IPS DF 6.9 (cell line): ENCODE results near the gene TMEM151B.

ENCODE experiments used
- DNase-seq: peaks from one replicate; pipeline ENCODE4 v3.0.0-alpha.2; 2013; ENCODE audit warnings: low read depth, low spot score
- H3K27ac ChIP-seq: one replicate; pipeline ENCODE4 v1.5.1; 2013; ENCODE audit warnings: low read length, control low read depth
- H3K27me3 ChIP-seq: 2 replicates; pipeline ENCODE4 v1.6.1; 2013; ENCODE audit warnings: mild to moderate bottlenecking, low read length; ENCODE audit not compliant: control insufficient read depth, insufficient read depth
- H3K36me3 ChIP-seq: 2 replicates; pipeline ENCODE4 v1.6.1; 2013; ENCODE audit warnings: low read length; ENCODE audit not compliant: control insufficient read depth, insufficient read depth
- H3K4me1 ChIP-seq: 2 replicates; pipeline ENCODE4 v1.6.1; 2013; ENCODE audit warnings: low read length; ENCODE audit not compliant: control insufficient read depth, insufficient read depth
- H3K4me3 ChIP-seq: 2 replicates; pipeline ENCODE4 v1.5.1; 2013; ENCODE audit warnings: mild to moderate bottlenecking, low read length
- H3K9me3 ChIP-seq: 2 replicates; pipeline ENCODE4 v1.6.1; 2013; ENCODE audit warnings: low read length, inconsistent platforms; ENCODE audit not compliant: control insufficient read depth, insufficient read depth
- WGBS: extraction: QIAGEN DNeasy Blood & Tissue Kit; methylation state at CpG from one replicate; pipeline ENCODE4 v1.1.7; 2013; ENCODE audit warnings: mixed read lengths, missing lambda C conversion rate; ENCODE audit not compliant: insufficient read length, insufficient coverage; 5-methylcytosine and 5-hydroxymethylcytosine counted together

Gene TMEM151B

DNA sequence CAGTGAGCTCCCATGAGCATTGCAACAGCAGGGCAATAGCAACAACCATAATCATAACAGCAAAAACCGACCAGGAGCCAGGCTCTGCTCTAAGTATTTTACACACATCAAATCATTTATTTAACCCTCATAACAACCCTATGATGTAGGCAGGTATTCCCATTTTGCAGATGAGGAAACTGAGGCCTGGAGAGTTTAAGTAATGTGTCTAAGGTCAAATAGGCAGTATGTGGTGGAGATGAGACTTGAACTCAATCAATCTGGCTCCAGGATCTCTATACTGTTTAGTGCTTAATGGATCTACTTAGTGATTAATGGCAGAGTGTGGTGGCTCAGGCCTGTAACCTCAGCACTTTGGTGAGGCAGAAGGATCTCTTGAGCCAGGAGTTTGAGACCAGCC lies 3.4 kb downstream of the TMEM151B start:
- Histone ChIP-seq H3K9me3 (no peaks in the 10 kb centered on the region), H3K36me3 (peaks cover 3% of the 10 kb centered on the region; the same call in 1 of the 2 replicates), H3K4me3 (no peak overlapping the region), H3K27ac (no peak overlapping the region), H3K27me3 (peaks cover 1% of the 10 kb centered on the region; the same call in 1 of the 2 replicates), H3K4me1 (peaks cover 12% of the 10 kb centered on the region)
- DNase-seq = no peak
- no CpG with 5 or more reads among the region's 1 CpG for WGBS

DNA sequence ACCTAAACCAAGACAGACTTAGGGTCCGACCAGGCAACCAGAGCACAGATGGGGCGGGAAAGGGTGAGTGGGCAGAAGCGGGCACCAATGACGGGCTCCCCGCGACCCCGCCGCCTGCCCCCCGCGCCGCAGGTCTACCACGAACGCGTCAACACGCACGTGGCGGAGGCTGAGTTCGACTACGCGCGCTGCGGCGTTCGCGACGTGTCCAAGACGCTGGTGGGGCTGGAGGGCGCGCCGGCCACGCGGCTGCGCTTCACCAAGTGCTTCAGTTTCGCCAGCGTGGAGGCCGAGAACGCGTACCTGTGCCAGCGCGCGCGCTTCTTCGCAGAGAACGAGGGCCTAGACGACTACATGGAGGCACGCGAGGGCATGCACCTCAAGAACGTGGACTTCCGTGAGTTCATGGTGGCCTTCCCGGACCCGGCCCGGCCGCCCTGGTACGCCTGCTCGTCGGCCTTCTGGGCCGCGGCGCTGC lies 5.1 kb downstream of the TMEM151B start:
- Histone ChIP-seq H3K27ac (no peak overlapping the region), H3K36me3 (peaks cover 3% of the 10 kb centered on the region; the same call in 1 of the 2 replicates), H3K4me1 (peaks cover 11% of the 10 kb centered on the region), H3K9me3 (no peaks in the 10 kb centered on the region), H3K4me3 (no peak overlapping the region), H3K27me3 (peaks cover 1% of the 10 kb centered on the region; the same call in 1 of the 2 replicates)
- no CpG with 5 or more reads among the region's 59 CpGs for WGBS
- no peak for DNase-seq

DNA sequence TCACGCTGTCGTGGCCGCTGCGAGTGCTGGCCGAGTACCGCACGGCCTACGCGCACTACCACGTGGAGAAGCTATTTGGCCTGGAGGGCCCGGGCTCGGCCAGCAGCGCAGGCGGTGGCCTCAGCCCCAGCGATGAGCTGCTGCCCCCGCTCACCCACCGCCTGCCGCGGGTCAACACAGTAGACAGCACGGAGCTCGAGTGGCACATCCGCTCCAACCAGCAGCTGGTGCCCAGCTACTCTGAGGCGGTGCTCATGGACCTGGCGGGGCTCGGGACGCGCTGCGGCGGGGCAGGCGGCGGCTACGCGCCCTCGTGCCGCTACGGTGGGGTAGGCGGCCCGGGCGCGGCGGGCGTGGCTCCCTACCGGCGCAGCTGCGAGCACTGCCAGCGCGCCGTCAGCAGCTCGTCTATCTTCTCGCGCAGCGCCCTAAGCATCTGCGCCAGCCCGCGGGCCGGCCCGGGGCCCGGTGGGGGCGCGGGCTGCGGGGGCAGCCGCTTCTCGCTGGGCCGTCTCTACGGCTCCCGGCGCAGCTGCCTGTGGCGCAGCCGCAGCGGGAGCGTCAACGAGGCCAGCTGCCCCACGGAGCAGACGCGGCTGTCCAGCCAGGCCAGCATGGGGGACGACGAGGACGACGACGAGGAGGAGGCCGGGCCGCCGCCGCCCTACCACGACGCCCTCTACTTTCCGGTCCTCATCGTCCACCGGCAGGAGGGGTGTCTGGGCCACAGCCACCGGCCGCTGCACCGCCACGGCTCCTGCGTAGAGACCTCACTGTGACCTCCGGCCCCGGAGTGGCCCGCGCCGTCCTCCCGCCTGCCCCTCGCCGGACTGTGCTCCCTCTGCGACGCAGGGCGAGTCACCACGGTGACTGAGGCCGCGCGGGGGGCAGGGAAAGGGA lies 5.7 kb downstream of the TMEM151B start:
- WGBS = no CpG with 5 or more reads among the region's 109 CpGs
- H3K36me3 ChIP-seq = peaks cover 3% of the 10 kb centered on the region; the same call in 1 of the 2 replicates
- peaks cover 11% of the 10 kb centered on the region for H3K4me1 ChIP-seq
- peaks cover 1% of the 10 kb centered on the region; the same call in 1 of the 2 replicates for H3K27me3 ChIP-seq
- no peak for DNase-seq
- H3K27ac ChIP-seq = no peak overlapping the region
- H3K9me3 ChIP-seq = no peaks in the 10 kb centered on the region
- no peak overlapping the region; the same call in 1 of the 2 replicates for H3K4me3 ChIP-seq

DNA sequence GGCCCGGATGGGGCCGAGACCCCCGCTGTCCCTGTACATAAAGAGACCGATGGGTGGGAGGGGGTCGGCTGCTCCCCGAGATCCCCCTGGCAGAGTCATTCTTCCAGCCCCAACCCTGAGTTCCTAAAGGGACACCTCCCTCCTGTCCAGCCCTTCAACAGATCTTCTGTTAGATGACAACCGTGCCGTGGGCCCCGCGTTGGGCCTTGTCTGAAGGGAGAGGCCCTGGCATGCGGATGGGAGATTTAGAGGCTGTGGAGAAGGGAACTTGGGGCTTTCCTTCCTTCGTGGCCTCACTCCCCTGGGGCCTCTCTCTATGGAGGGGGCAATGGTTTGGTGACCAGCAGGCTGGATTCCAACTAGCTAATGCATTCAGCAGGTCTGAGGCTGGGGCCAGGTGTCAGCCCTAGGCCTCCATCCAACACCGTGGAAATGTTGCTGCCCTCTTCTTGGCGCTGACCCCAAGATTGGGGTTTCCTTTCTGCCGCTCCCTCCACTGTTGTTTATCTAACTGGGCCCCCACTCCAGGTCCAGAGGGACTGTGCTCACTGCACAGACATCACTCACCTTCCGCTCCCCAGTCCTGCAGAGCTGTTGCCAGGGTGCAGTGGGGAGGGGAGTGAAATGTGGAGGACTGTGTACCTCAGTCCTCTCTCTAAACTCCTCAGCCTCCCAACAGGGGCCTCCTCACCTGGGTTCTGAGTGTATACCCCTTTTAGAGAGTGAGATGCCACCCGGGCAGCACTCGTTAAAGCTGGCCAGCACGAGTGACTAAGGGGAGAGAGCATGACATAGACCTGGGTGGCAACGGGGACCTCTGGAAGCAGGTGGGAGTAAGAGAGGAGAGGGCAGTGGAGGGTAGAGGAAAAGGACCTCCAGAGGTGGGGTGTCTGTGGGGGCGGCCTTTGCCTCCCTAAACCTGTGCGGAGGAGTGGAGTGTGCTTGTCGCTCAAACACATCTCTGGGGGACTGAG lies 6.7 kb downstream of the TMEM151B start:
- no peaks in the 10 kb centered on the region for H3K9me3 ChIP-seq
- peaks cover 3% of the 10 kb centered on the region; the same call in 1 of the 2 replicates for H3K36me3 ChIP-seq
- H3K4me3 ChIP-seq = no peak overlapping the region
- H3K27me3 ChIP-seq = peaks cover 1% of the 10 kb centered on the region; the same call in 1 of the 2 replicates
- no peak overlapping the region for H3K27ac ChIP-seq
- no peak for DNase-seq
- peaks cover 8% of the 10 kb centered on the region for H3K4me1 ChIP-seq
- no CpG with 5 or more reads among the region's 23 CpGs for WGBS

DNA sequence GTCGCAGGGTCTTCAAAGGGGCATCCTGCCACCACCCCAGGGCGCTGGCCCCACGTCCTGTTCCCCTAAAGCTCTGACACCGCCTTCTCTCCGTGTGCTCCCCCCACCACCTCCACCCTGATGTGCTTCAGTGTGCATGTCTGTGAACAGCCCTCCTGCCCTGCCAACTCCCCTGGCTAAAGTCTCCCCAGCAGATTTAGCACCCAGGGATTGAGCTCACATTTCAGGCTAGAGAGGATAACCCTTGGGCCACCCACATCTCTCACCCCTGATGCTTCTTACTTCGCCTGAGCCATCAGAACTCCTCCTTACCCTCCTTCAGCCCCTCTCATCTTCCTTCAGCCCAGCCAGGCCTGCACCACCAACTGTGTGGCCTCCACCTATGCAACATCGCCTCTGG lies 7.5 kb downstream of the TMEM151B start:
- H3K27ac ChIP-seq = no peak overlapping the region
- H3K4me1 ChIP-seq = peaks cover 8% of the 10 kb centered on the region
- WGBS = no CpG with 5 or more reads among the region's 7 CpGs
- H3K4me3 ChIP-seq = no peak overlapping the region
- H3K36me3 ChIP-seq = peaks cover 3% of the 10 kb centered on the region; the same call in 1 of the 2 replicates
- H3K27me3 ChIP-seq = peaks cover 1% of the 10 kb centered on the region; the same call in 1 of the 2 replicates
- H3K9me3 ChIP-seq = no peaks in the 10 kb centered on the region
- no peak for DNase-seq

DNA sequence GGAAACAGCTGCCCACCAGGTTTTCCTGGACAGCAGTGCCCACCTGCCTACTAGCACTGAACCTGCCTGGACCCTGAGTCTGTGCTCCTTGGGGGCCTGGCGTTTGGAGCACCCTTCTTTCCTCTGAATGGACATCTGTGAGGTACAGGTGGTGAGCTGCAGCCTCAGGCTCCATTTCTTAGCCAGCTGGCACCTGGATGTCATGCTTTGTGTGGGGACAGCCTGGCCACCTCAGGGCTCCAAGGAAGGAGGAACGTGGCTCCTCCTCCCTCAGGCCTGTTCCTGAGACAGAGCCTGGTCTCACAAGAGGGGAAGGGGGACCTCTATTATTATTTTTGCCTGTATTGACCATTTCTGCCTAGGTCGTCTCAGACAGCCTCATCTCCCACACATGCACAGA lies 8.1 kb downstream of the TMEM151B start:
- Histone ChIP-seq H3K4me3 (no peak overlapping the region), H3K4me1 (peaks cover 8% of the 10 kb centered on the region), H3K9me3 (no peaks in the 10 kb centered on the region), H3K27ac (no peak overlapping the region), H3K27me3 (peaks cover 3% of the 10 kb centered on the region; the same call in 1 of the 2 replicates), H3K36me3 (peaks cover 3% of the 10 kb centered on the region; the same call in 1 of the 2 replicates)
- no CpG with 5 or more reads among the region's 3 CpGs for WGBS
- no peak for DNase-seq

DNA sequence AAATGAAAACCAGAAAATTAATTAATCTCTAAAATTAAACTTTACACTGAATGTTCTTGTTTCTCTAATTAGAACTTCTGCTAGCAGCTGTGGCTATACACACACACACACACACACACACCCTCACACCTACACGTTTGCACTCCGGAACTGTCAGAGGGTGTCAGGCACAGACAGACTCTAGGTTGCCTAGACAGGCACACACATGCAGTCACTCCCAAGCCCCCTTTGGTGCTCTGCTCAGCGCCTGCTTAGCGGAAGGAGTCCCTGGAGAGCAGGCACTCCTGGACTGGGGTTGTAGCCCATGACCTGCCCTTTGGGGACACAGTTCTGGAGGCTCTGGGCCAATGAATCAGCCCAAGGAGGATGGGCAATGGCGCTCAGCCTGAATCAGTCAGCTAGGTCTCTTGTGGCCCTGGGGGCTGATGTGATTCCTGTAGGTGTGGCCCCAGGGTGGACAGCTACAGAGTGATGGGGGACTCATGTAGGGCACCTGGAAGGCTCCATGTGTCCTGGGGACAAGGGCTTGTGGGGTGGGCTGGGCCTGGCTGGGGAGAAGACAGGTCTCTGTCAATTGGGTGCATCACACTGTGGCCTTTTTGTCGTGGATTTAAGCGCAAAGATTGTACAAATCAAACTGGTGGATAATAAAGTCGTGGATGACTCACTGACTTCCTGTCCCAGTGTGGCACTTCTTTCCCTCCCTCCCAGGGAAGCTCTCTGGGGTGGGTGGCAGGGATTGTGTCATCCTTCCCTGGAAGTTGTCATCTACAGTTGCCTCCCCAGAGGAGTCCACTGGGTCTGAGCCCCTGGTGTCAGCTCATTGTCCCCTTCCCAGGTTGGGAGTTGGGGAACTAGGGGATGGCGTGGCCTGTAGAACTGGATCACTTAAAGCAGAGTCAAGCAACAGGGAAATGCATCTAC lies 8.8 kb downstream of the TMEM151B start:
- Histone ChIP-seq H3K27ac (no peak overlapping the region), H3K4me3 (no peak overlapping the region), H3K9me3 (no peaks in the 10 kb centered on the region), H3K36me3 (peaks cover 3% of the 10 kb centered on the region; the same call in 1 of the 2 replicates), H3K27me3 (peaks cover 3% of the 10 kb centered on the region; the same call in 1 of the 2 replicates), H3K4me1 (peaks cover 8% of the 10 kb centered on the region)
- WGBS = no CpG with 5 or more reads among the region's 9 CpGs
- DNase-seq = no peak

DNA sequence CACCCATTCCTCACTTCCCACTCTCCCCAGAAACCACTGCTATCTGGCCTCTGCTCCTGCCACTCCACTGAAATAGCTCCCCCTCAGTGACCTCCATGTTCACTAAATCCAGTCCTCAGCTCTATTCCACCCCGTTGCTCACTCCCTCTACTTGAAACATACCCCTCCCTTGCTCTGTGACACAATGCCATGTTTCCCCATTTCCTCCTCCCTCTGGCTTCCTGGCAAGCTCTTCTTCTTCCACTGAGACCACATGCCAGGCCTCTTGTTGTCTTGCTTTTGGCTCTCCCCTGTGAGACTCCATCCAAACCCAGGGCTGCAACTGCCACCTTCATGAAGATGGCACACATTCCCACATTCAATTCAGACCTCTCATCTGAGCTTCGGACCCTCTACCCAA lies 13.9 kb downstream of the TMEM151B start:
- no peak for DNase-seq
- no peaks in the 10 kb centered on the region for H3K9me3 ChIP-seq
- 0 out of 2 replicates have a peak, but pooled peaks cover 1% of the 10 kb centered on the region for H3K4me1 ChIP-seq
- no peak overlapping the region for H3K4me3 ChIP-seq
- no peaks in the 10 kb centered on the region for H3K36me3 ChIP-seq
- no CpG with 5 or more reads among the region's 2 CpGs for WGBS
- H3K27ac ChIP-seq = no peak overlapping the region
- H3K27me3 ChIP-seq = 0 out of 2 replicates have a peak, but pooled peaks cover 2% of the 10 kb centered on the region

DNA sequence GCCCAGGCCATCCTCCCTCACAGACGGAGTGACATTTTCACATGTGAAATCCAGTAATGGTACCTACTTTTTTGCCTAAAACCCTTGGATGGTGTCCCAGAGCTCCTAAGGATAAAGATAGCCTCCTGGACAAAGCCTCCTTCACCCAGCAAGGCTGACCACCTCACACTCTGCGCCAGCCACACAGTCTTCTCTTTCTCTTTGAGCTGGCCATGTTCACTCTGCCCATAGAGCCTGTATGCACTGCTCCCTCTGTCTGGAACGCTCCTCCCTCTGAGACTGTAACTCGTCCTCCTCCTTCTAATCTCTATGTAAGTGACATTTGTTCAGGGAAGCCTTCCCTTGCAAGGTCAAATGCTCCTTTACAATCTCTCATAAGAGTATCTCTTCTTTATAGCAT lies 14.6 kb downstream of the TMEM151B start:
- H3K4me1 ChIP-seq = 0 out of 2 replicates have a peak, but pooled peaks cover 1% of the 10 kb centered on the region
- WGBS = no CpG with 5 or more reads among the region's 4 CpGs
- 0 out of 2 replicates have a peak, but pooled peaks cover 2% of the 10 kb centered on the region for H3K27me3 ChIP-seq
- no peak for DNase-seq
- H3K9me3 ChIP-seq = no peaks in the 10 kb centered on the region
- H3K36me3 ChIP-seq = no peaks in the 10 kb centered on the region
- no peak overlapping the region for H3K4me3 ChIP-seq
- no peak overlapping the region for H3K27ac ChIP-seq
